ENCODE measurements around the gene RHPN2.

DNA sequence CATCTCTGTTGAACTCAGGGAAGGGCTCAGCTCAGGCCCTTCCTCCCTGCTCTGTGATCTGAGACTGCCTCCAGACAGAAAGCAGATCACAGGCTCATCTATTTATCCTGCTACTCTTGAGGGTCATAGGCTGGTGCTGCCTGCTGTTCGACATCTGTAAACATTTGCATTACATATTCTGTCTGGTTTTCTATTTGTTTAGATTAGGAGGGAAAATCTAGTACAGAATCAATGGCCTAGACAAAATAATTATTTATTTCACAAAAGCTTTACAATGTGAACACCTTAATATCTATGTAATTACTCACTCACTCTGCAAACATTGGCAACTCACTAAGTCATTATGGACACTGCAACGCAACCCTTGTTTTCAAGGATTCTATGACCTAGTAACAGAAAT, 135.9 kb downstream of the RHPN2 start:
- TF ChIP-seq CTCF (conservative IDR thresholded peaks at IDR 0.05; ENCODE audit: low read length), result no peak
- no peak for TF ChIP-seq EZH2phosphoT487 (IDR thresholded peaks at IDR 0.05; ENCODE audit: borderline replicate concordance, low read depth, low read length)
